Caco-2 (cell line): ENCODE measurements around the gene CHDH. TPM values are rescaled to one million over a fixed set of nuclear protein-coding genes. Genes with fewer than 3 reads are reported as not detected.

Experiments used
- BruUV-seq: library from RNA; stranded (reverse); fragments of 400-500 nt; replicated peaks from 2 replicates; lab custom pipeline; 2021; lab: Mats Ljungman, UMichigan
- CTCF ChIA-PET: fragments of 300-600 bp; sonication (Branson Sonifier 250); formaldehyde crosslinking; loops from one replicate; lab custom pipeline; 2022; ENCODE audit warnings: antibody characterized with exemption; lab: Charles Lee
- POLR2A ChIA-PET: fragments of 300-600 bp; sonication (Branson Sonifier 250); formaldehyde crosslinking; loops from one replicate; lab custom pipeline; 2022; ENCODE audit warnings: antibody characterized with exemption; lab: Charles Lee
- DNase-seq, 2 experiments: peaks; one replicate each; pipeline versions ENCODE4 v3.0.0 to v3.0.0-alpha.2; 2020 to 2022
- H3K27me3 ChIP-seq: replicated peaks from 2 replicates; pipeline ENCODE4 v1.6.0; 2011; ENCODE audit warnings: low read length; ENCODE audit not compliant: control insufficient read depth, insufficient read depth
- H3K36me3 ChIP-seq: 2 replicates; pipeline ENCODE4 v1.5.1; 2011; ENCODE audit warnings: low read length; ENCODE audit not compliant: control insufficient read depth, insufficient read depth
- H3K4me1 ChIP-seq: fragments of 250-450 bp; sonication (Bioruptor Pico); 2 replicates; pipeline ENCODE4 v1.5.1; 2020; ENCODE audit warnings: mild to moderate bottlenecking
- H3K4me3 ChIP-seq: 2 replicates; pipeline ENCODE4 v1.5.1; 2011; ENCODE audit warnings: low read depth, mild to moderate bottlenecking, control low read depth, low read length
- H3K9me3 ChIP-seq: fragments of 250-450 bp; sonication (Bioruptor Pico); 2 replicates; pipeline ENCODE4 v1.5.1; 2020; ENCODE audit warnings: mild to moderate bottlenecking, moderate library complexity
- H3K27ac Mint-ChIP-seq: one replicate; pipeline ENCODE4 v1.8.0; 2022; ENCODE audit warnings: mixed read lengths; ENCODE audit not compliant: unreplicated experiment
- H3K27me3 Mint-ChIP-seq: one replicate; pipeline ENCODE4 v1.8.0; 2022; ENCODE audit warnings: mixed read lengths; ENCODE audit not compliant: insufficient read depth, unreplicated experiment
- H3K36me3 Mint-ChIP-seq: one replicate; pipeline ENCODE4 v1.8.0; 2022; ENCODE audit warnings: mild to moderate bottlenecking, mixed read lengths; ENCODE audit not compliant: insufficient read depth, unreplicated experiment
- H3K4me1 Mint-ChIP-seq: one replicate; pipeline ENCODE4 v1.8.0; 2022; ENCODE audit warnings: low read depth, mixed read lengths; ENCODE audit not compliant: unreplicated experiment
- H3K4me3 Mint-ChIP-seq: one replicate; pipeline ENCODE4 v1.8.0; 2022; ENCODE audit warnings: mild to moderate bottlenecking, moderate library complexity, mixed read lengths; ENCODE audit not compliant: unreplicated experiment
- H3K9me3 Mint-ChIP-seq: one replicate; pipeline ENCODE4 v1.8.0; 2022; ENCODE audit warnings: mixed read lengths; ENCODE audit not compliant: unreplicated experiment
- intact Hi-C: fragments of 100-400 bp; cut with micrococcal nuclease; formaldehyde crosslinking; loops from one replicate; pipeline ENCODE4 v1.10.0; 2022; ENCODE audit not compliant: unreplicated experiment
- total RNA-seq: library from RNA; stranded (reverse); gene quantifications from 2 replicates; pipeline ENCODE4 v1.2.3, GENCODE V29; 2022
- TF ChIP-seq, protein P1 (sequence below), 2 experiments: fragments of 200-600 bp in 1 of 2; IDR thresholded peaks; 1 replicate in 1 of 2; 2 replicates in 1 of 2; pipeline versions ENCODE4 v1.5.1 to v1.8.0; 2011 to 2022; ENCODE audit warnings: antibody characterized with exemption in 1 of 2, control low read depth in 1 of 2, inconsistent platforms in 1 of 2, low read depth in 1 of 2, low read length in 1 of 2, mild to moderate bottlenecking in 1 of 2, moderate library complexity in 1 of 2; ENCODE audit not compliant: insufficient read depth in 1 of 2, severe bottlenecking in 1 of 2, unreplicated experiment in 1 of 2

Gene CHDH
- total RNA-seq, 1 experiment from 2014 or later: 32.4 TPM

DNA sequence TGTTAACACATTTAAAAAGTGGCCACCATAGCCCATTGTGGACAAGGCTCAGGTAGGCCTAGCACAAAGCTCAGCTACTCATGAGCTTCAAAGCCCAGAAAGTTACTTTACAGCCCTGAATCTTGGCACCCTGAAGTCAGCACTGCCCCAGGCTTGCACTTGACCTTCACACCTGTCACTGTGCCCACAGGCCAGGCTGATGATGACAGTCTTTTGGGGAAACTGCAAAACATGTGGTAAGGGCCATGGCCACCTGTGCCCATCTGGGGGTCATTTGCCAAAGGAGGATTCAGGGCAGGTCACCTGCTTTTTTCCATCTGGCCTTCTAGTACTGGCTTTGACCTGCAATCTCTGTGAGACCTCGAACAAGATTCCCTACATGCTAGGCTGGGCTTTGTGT is 11.0 kb downstream of the CHDH start:
- POLR2A ChIA-PET: no interaction called here
- Mint-ChIP-seq H3K9me3 (no peaks in the 10 kb centered on the region), H3K4me3 (no peak overlapping the region), H3K27me3 (no peaks in the 10 kb centered on the region), H3K36me3 (peaks cover 30% of the 10 kb centered on the region), H3K27ac (no peak overlapping the region), H3K4me1 (no peaks in the 10 kb centered on the region)
- no peaks in the 10 kb centered on the region for H3K4me1 ChIP-seq
- H3K4me3 ChIP-seq: no peak overlapping the region
- intact Hi-C loops: no loop called here
- no peaks in the 10 kb centered on the region for H3K9me3 ChIP-seq
- no TSS peak for BruUV-seq
- no peaks in the 10 kb centered on the region for H3K27me3 ChIP-seq
- peaks cover 4% of the 10 kb centered on the region for H3K36me3 ChIP-seq
- TF ChIP-seq, protein P1, sequence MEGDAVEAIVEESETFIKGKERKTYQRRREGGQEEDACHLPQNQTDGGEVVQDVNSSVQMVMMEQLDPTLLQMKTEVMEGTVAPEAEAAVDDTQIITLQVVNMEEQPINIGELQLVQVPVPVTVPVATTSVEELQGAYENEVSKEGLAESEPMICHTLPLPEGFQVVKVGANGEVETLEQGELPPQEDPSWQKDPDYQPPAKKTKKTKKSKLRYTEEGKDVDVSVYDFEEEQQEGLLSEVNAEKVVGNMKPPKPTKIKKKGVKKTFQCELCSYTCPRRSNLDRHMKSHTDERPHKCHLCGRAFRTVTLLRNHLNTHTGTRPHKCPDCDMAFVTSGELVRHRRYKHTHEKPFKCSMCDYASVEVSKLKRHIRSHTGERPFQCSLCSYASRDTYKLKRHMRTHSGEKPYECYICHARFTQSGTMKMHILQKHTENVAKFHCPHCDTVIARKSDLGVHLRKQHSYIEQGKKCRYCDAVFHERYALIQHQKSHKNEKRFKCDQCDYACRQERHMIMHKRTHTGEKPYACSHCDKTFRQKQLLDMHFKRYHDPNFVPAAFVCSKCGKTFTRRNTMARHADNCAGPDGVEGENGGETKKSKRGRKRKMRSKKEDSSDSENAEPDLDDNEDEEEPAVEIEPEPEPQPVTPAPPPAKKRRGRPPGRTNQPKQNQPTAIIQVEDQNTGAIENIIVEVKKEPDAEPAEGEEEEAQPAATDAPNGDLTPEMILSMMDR (IDR thresholded peaks at IDR 0.05; ENCODE audit: insufficient read depth in 1 of 2, low read depth in 1 of 2, low read length in 1 of 2, severe bottlenecking in 1 of 2, unreplicated experiment in 1 of 2): no peak
- no peak for DNase-seq
- CTCF ChIA-PET: no interaction called here

GRCh38 chr3:53834429-53835095 is 11.7 kb downstream of the CHDH start:
- H3K4me3 ChIP-seq: no peak overlapping the region
- H3K9me3 ChIP-seq: no peaks in the 10 kb centered on the region
- H3K27me3 ChIP-seq: no peaks in the 10 kb centered on the region
- no peaks in the 10 kb centered on the region for H3K4me1 ChIP-seq
- TF ChIP-seq, protein P1 (IDR thresholded peaks at IDR 0.05; ENCODE audit: insufficient read depth in 1 of 2, low read depth in 1 of 2, low read length in 1 of 2, severe bottlenecking in 1 of 2, unreplicated experiment in 1 of 2): no peak
- H3K36me3 ChIP-seq: peaks cover 6% of the 10 kb centered on the region
- Mint-ChIP-seq H3K36me3 (peaks cover 25% of the 10 kb centered on the region), H3K4me3 (no peak overlapping the region), H3K9me3 (no peaks in the 10 kb centered on the region), H3K27ac (no peak overlapping the region), H3K27me3 (no peaks in the 10 kb centered on the region), H3K4me1 (no peaks in the 10 kb centered on the region)
- DNase-seq: no peak
- intact Hi-C loops: no loop called here
- no TSS peak for BruUV-seq
- ChIA-PET CTCF (no interaction called here), POLR2A (no interaction called here)

DNA sequence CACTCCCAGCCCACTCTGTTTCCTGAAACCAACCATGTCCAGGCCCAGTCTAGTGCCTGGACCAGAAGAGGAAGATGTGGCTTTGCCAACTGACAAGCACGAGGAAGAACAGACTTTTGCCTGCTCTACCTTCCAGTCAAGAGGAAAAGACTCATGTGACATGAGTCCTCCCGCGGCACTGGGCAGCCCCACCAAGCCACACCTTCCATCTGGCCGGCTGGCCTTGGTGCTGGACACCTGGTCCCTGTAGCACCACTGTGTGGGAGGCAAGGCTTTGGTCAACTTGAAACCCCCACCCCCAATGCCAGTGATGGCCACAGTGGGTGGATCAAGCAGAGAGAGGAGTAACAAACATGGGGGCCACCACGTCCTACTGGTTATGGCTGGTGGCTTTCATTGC is 12.5 kb downstream of the CHDH start:
- Histone ChIP-seq H3K27me3 (no peaks in the 10 kb centered on the region), H3K9me3 (no peaks in the 10 kb centered on the region), H3K4me1 (no peaks in the 10 kb centered on the region), H3K36me3 (peaks cover 6% of the 10 kb centered on the region), H3K4me3 (no peak overlapping the region)
- POLR2A ChIA-PET: no interaction called here
- BruUV-seq: no TSS peak
- Mint-ChIP-seq H3K4me3 (no peak overlapping the region), H3K27ac (no peak overlapping the region), H3K9me3 (no peaks in the 10 kb centered on the region), H3K27me3 (no peaks in the 10 kb centered on the region), H3K36me3 (peaks cover 17% of the 10 kb centered on the region), H3K4me1 (no peaks in the 10 kb centered on the region)
- DNase-seq: no peak
- TF ChIP-seq, protein P1 (IDR thresholded peaks at IDR 0.05; ENCODE audit: insufficient read depth in 1 of 2, low read depth in 1 of 2, low read length in 1 of 2, severe bottlenecking in 1 of 2, unreplicated experiment in 1 of 2): no peak
- CTCF ChIA-PET: no interaction called here
- intact Hi-C loops: no loop called here
